RWPE2 (cell line): Measurements from ENCODE around the gene DRAXIN.
"Not testable (repeated sequence)": the region's sequence is repeated elsewhere in the genome, so short reads cannot be mapped to it uniquely, and the experiment has no call there.

Experiments used
- ATAC-seq: fragments of 200-7000 bp; cut with Tn5 transposase; 3 replicates; pipeline ENCODE4 v1.9.1; 2021; ENCODE audit warnings: low read depth
- DNase-seq: peaks from one replicate; pipeline ENCODE4 v3.0.0-alpha.2; 2020; ENCODE audit warnings: low spot score
- H3K27ac ChIP-seq: fragments of 450-650 bp; 2 replicates; pipeline ENCODE4 v1.5.1; 2017; ENCODE audit warnings: mild to moderate bottlenecking; ENCODE audit not compliant: poor library complexity, severe bottlenecking
- H3K27me3 ChIP-seq: fragments of 250-450 bp; sonication (Bioruptor Pico); 2 replicates; pipeline ENCODE4 v1.5.1; 2021; ENCODE audit warnings: mild to moderate bottlenecking, moderate library complexity; ENCODE audit not compliant: insufficient read depth, poor library complexity, severe bottlenecking
- H3K36me3 ChIP-seq: fragments of 250-450 bp; sonication (Bioruptor Pico); 2 replicates; pipeline ENCODE4 v1.5.1; 2020; ENCODE audit warnings: low read depth, mild to moderate bottlenecking, moderate library complexity
- H3K4me1 ChIP-seq: fragments of 250-450 bp; sonication (Bioruptor Pico); 2 replicates; pipeline ENCODE4 v1.5.1; 2021; ENCODE audit warnings: mild to moderate bottlenecking, moderate library complexity; ENCODE audit not compliant: insufficient read depth, poor library complexity, severe bottlenecking
- H3K4me3 ChIP-seq: fragments of 250-450 bp; sonication (Bioruptor Pico); 2 replicates; pipeline ENCODE4 v1.5.1; 2021; ENCODE audit warnings: mild to moderate bottlenecking, moderate library complexity; ENCODE audit not compliant: severe bottlenecking
- H3K9me3 ChIP-seq: fragments of 250-450 bp; sonication (Bioruptor Pico); 2 replicates; pipeline ENCODE4 v1.5.1; 2021; ENCODE audit warnings: mild to moderate bottlenecking, moderate library complexity; ENCODE audit not compliant: severe bottlenecking
- TF ChIP-seq, protein P1 (sequence below): fragments of 450-650 bp; IDR thresholded peaks from one replicate; pipeline ENCODE4 v1.5.1; 2017; ENCODE audit warnings: mild to moderate bottlenecking, moderate library complexity; ENCODE audit not compliant: poor library complexity, severe bottlenecking

DRAXIN gene

DNA sequence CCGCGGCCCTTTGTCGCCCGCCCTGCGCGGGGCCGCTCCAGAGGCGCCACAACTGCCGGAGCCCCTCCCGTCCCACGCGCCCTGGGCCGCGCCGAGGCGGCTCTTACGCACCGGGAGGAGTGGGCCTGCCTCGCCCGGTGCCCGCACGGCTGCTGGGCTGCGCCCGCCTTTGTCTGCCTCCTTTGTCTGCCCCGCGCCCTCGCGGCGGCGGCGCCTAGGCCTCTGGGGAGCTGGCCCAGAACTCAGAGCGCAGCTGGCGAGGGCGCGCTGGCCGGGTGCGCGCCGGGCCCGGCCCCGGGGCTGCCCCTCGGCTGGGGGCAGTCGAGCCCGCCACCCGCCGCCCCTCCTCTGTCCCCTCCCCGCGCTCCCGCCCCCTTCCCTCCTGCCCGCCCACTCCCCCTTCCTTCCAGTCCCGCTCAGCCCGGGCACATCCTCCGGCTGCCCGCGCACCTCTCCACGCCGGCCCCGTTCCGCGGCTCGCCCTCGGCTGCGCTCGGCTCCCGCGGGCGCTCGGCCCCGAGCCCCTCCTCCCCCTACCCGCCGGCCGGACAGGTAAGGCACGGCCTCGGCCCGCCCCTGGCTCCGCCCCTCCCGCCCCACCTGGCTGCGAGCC, at the start of gene DRAXIN:
Gene DRAXIN, plus strand, starts transcription at position 409 of the 613 bp plus-strand sequence. CDS start 14,549 bp downstream, outside the sequence.
- Histone ChIP-seq H3K4me1 (peaks cover 6% of the 10 kb centered on the region), H3K36me3 (no peaks in the 10 kb centered on the region), H3K9me3 (no peaks in the 10 kb centered on the region), H3K4me3 (peak within 1 kb of the TSS; percentile 38), H3K27ac (no peak within 1 kb of the TSS), H3K27me3 (peaks cover 29% of the 10 kb centered on the region)
- DNase-seq (no peak), ATAC-seq (peak; percentile 55)
- TF ChIP-seq, protein P1, sequence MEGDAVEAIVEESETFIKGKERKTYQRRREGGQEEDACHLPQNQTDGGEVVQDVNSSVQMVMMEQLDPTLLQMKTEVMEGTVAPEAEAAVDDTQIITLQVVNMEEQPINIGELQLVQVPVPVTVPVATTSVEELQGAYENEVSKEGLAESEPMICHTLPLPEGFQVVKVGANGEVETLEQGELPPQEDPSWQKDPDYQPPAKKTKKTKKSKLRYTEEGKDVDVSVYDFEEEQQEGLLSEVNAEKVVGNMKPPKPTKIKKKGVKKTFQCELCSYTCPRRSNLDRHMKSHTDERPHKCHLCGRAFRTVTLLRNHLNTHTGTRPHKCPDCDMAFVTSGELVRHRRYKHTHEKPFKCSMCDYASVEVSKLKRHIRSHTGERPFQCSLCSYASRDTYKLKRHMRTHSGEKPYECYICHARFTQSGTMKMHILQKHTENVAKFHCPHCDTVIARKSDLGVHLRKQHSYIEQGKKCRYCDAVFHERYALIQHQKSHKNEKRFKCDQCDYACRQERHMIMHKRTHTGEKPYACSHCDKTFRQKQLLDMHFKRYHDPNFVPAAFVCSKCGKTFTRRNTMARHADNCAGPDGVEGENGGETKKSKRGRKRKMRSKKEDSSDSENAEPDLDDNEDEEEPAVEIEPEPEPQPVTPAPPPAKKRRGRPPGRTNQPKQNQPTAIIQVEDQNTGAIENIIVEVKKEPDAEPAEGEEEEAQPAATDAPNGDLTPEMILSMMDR, result no peak

DNA sequence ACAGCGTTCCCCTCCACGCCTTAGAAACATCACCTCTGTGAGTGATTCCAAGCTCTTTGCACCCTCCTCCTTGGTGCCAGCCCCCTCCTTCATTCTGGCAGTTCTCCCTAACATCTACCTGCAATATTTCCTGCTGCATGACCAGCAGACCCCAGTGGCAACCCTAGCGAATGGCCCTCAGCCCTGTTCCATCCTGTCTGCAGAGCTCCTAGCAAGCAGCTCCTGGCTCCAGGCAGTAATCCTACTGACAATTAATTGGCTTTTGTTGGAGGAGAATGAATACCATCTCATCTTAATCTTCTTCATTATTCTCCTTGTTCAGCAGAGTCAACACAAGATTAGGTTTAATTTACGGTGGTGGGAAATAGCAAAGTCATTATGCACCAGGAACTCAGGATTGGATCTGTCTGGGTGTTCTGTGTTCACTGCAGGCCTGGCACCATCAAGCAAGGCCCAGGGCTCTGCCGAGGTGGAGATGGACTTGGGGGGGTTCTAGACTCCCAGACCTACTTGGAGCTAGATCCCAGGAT, 49.7 kb upstream of the DRAXIN start:
- H3K4me3 ChIP-seq, result no peak overlapping the region
- TF ChIP-seq, protein P1, result no peak
- no peaks in the 10 kb centered on the region for H3K9me3 ChIP-seq
- DNase-seq (no peak), ATAC-seq (no peak)
- H3K27me3 ChIP-seq, result no peaks in the 10 kb centered on the region
- H3K4me1 ChIP-seq, result no peaks in the 10 kb centered on the region
- no peak overlapping the region for H3K27ac ChIP-seq
- H3K36me3 ChIP-seq, result no peaks in the 10 kb centered on the region

DNA sequence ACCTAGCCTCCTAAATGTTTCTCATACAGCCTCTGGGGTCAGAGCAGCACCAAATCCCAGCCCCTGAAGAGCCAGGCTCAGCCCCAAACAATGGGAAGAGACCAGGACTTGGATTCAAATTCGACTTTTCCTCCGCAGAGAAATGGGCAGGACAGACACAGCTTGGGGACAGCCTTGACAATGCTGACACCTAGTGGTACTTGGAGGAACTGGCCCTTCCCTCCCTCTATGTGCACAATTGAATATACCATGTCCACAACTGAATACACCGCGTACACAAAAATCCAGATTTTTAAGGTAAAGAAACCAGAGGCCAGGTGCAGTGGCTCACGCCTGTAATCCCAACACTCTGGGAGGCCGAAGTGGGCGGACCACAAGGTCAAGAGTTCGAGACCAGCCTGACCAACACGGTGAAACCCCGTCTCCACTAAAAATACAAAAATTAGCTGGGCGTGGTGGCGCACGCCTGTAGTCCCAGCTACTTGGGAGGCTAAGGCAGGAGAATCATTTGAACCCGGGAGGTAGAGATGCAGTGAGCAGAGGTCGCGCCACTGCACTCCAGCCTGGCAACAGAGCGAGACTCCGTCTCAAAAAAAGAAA, 49.0 kb upstream of the DRAXIN start:
- not testable (repeated sequence) for H3K36me3 ChIP-seq, H3K27me3 ChIP-seq, H3K4me3 ChIP-seq, H3K27ac ChIP-seq, H3K9me3 ChIP-seq, H3K4me1 ChIP-seq, DNase-seq
- TF ChIP-seq, protein P1, result peak; percentile 95
- peak; percentile 71 for ATAC-seq

DNA sequence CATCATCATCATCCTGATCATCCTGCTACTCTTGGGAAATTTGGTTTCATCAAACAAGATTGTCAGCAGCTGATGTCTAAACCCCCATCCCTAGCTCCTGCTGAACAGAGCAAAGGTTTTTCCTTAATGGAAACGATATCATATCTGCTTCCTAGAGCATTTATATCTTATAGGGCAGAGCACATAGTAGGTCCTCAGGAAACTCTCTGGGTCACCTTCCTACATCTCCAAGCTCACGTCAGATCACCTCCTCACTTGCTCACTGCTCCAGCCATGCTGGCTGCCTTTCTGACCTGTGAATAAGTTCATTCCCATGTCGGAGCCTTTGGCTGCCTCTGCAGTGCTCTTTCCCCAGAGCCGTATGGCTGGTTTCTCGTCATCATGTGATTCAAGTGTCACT, 47.7 kb upstream of the DRAXIN start:
- H3K4me3 ChIP-seq, result no peak overlapping the region
- H3K27ac ChIP-seq, result no peak overlapping the region
- TF ChIP-seq, protein P1, result no peak
- DNase-seq, result no peak
- H3K36me3 ChIP-seq, result peaks cover 9% of the 10 kb centered on the region; the same call in 1 of the 2 replicates
- ATAC-seq, result no peak
- H3K4me1 ChIP-seq, result no peaks in the 10 kb centered on the region
- H3K27me3 ChIP-seq, result no peaks in the 10 kb centered on the region
- no peaks in the 10 kb centered on the region for H3K9me3 ChIP-seq

DNA sequence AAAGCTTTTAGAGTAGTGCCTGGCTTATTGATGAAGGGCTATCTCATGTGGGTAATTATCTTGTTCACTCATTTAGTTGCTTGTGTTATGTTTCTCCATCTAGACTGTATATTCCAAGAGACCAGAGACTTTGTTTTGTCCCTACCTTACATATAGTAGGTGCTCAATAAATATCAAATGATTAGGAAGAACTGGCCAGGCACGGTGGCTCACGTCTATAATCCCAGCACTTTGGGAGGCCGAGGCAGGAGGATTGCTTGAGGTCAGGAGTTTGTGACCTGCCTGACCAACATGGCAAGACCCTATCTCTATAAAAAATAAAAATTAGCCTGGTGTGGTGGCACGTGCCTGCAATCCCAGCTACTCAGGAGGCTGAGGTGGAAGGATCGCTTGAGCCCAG, 46.2 kb upstream of the DRAXIN start:
- DNase-seq, result no peak
- Histone ChIP-seq H3K36me3 (peaks cover 9% of the 10 kb centered on the region; the same call in 1 of the 2 replicates), H3K4me3 (no peak overlapping the region), H3K9me3 (no peaks in the 10 kb centered on the region), H3K4me1 (no peaks in the 10 kb centered on the region), H3K27me3 (no peaks in the 10 kb centered on the region), H3K27ac (no peak overlapping the region)
- ATAC-seq, result no peak
- TF ChIP-seq, protein P1, result no peak
